ENCODE results near the gene AKAP6.

Gene AKAP6

GRCh38 chr14:32329146-32329545 is at the start of gene AKAP6:
Gene AKAP6 (plus strand): TSS chr14:32329298. CDS start chr14:32433494, 104,196 bp downstream.
- no peak for TF ChIP-seq CTCF (IDR thresholded peaks at IDR 0.05; ENCODE audit: control insufficient read depth, extremely low read depth, insufficient read depth)
- DNase-seq (ENCODE audit: low read depth): no peak
- H3K4me3 ChIP-seq (ENCODE audit: low read depth, low read length): no peak within 1 kb of the TSS

DNA sequence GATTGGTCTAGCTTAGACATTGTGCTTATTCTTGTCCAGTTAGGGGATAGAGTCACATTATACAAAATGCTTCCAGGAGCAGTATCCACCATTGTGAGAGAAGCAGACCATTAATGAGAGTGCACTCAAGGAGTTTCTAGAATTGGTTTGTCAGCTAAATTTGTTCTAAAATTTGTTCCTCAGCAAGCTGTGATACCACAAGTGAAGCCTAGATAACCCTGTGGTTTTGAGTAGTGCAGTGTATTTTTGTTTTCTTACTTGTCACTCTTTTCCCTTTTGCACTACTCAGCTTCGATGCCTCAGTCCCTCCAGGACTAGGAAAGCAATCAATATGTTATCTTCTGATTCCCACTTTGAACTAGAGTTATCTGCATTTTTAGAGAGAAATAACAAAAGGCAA is 42.5 kb upstream of the AKAP6 start:
- no peak overlapping the region for H3K4me3 ChIP-seq (ENCODE audit: low read depth, low read length)
- no peak for DNase-seq (ENCODE audit: low read depth)
- TF ChIP-seq CTCF (IDR thresholded peaks at IDR 0.05; ENCODE audit: control insufficient read depth, extremely low read depth, insufficient read depth): no peak

GRCh38 chr14:32296366-32296765 is 32.7 kb upstream of the AKAP6 start:
- no peak for TF ChIP-seq CTCF (IDR thresholded peaks at IDR 0.05; ENCODE audit: control insufficient read depth, extremely low read depth, insufficient read depth)
- DNase-seq (ENCODE audit: low read depth): no peak

GRCh38 chr14:32298346-32298745 is 30.8 kb upstream of the AKAP6 start:
- no peak for TF ChIP-seq CTCF (IDR thresholded peaks at IDR 0.05; ENCODE audit: control insufficient read depth, extremely low read depth, insufficient read depth)
- no peak overlapping the region for H3K4me3 ChIP-seq (ENCODE audit: low read depth, low read length)
- no peak for DNase-seq (ENCODE audit: low read depth)

More at GRCh38 chr14:32296366-32296765, 32.7 kb upstream of the AKAP6 start:
- H3K4me3 ChIP-seq (ENCODE audit: low read depth, low read length): no peak overlapping the region

DNA sequence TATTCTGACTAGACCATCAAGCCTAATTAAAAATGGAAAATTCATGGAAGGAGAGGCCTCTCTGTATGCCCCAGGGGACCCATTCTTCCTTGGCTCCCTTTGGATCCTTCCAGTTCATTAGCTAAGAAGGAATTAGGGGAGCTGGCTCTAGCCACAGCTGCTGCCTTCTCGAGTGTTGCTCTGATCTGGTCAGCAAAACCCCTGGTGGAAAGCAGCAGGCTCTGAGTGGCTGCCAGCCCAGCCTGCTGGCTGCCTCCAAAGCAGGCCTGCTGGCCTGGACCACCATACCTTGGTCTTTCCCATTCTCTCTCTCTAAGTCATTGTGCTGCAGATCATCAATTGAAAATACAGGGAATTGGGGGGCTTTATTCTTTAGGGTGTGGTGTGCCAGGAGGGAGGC is 29.0 kb upstream of the AKAP6 start:
- DNase-seq (ENCODE audit: low read depth): no peak
- TF ChIP-seq CTCF (IDR thresholded peaks at IDR 0.05; ENCODE audit: control insufficient read depth, extremely low read depth, insufficient read depth): no peak
- H3K4me3 ChIP-seq (ENCODE audit: low read depth, low read length): no peak overlapping the region

- TF ChIP-seq CTCF (IDR thresholded peaks at IDR 0.05; ENCODE audit: control insufficient read depth, extremely low read depth, insufficient read depth): no peak
- no peak overlapping the region for H3K4me3 ChIP-seq (ENCODE audit: low read depth, low read length)
- DNase-seq (ENCODE audit: low read depth): no peak
Measured at GRCh38 chr14:32303865-32304264, 25.2 kb upstream of the AKAP6 start.

- DNase-seq (ENCODE audit: low read depth): no peak
- TF ChIP-seq CTCF (IDR thresholded peaks at IDR 0.05; ENCODE audit: control insufficient read depth, extremely low read depth, insufficient read depth): no peak
- H3K4me3 ChIP-seq (ENCODE audit: low read depth, low read length): no peak overlapping the region
Measured at GRCh38 chr14:32304296-32304695, 24.8 kb upstream of the AKAP6 start.
